Caco-2 (cell line): ENCODE results near the gene GSG1L2. TPM values are rescaled to one million over a fixed set of nuclear protein-coding genes. Genes with fewer than 3 reads are reported as not detected.
A peak's percentile ranks its signal among the peaks of the same experiment; 100 is the strongest.

Experiments
- BruUV-seq: library from RNA; stranded (reverse); fragments of 400-500 nt; replicated peaks from 2 replicates; lab custom pipeline; 2021; lab: Mats Ljungman, UMichigan
- CTCF ChIA-PET: fragments of 300-600 bp; sonication (Branson Sonifier 250); formaldehyde crosslinking; loops from one replicate; lab custom pipeline; 2022; ENCODE audit warnings: antibody characterized with exemption; lab: Charles Lee
- POLR2A ChIA-PET: fragments of 300-600 bp; sonication (Branson Sonifier 250); formaldehyde crosslinking; loops from one replicate; lab custom pipeline; 2022; ENCODE audit warnings: antibody characterized with exemption; lab: Charles Lee
- DNase-seq, 2 experiments: peaks; one replicate each; pipeline versions ENCODE4 v3.0.0 to v3.0.0-alpha.2; 2020 to 2022
- H3K27me3 ChIP-seq: replicated peaks from 2 replicates; pipeline ENCODE4 v1.6.0; 2011; ENCODE audit warnings: low read length; ENCODE audit not compliant: control insufficient read depth, insufficient read depth
- H3K36me3 ChIP-seq: 2 replicates; pipeline ENCODE4 v1.5.1; 2011; ENCODE audit warnings: low read length; ENCODE audit not compliant: control insufficient read depth, insufficient read depth
- H3K4me1 ChIP-seq: fragments of 250-450 bp; sonication (Bioruptor Pico); 2 replicates; pipeline ENCODE4 v1.5.1; 2020; ENCODE audit warnings: mild to moderate bottlenecking
- H3K4me3 ChIP-seq: 2 replicates; pipeline ENCODE4 v1.5.1; 2011; ENCODE audit warnings: low read depth, mild to moderate bottlenecking, control low read depth, low read length
- H3K9me3 ChIP-seq: fragments of 250-450 bp; sonication (Bioruptor Pico); 2 replicates; pipeline ENCODE4 v1.5.1; 2020; ENCODE audit warnings: mild to moderate bottlenecking, moderate library complexity
- H3K27ac Mint-ChIP-seq: one replicate; pipeline ENCODE4 v1.8.0; 2022; ENCODE audit warnings: mixed read lengths; ENCODE audit not compliant: unreplicated experiment
- H3K27me3 Mint-ChIP-seq: one replicate; pipeline ENCODE4 v1.8.0; 2022; ENCODE audit warnings: mixed read lengths; ENCODE audit not compliant: insufficient read depth, unreplicated experiment
- H3K36me3 Mint-ChIP-seq: one replicate; pipeline ENCODE4 v1.8.0; 2022; ENCODE audit warnings: mild to moderate bottlenecking, mixed read lengths; ENCODE audit not compliant: insufficient read depth, unreplicated experiment
- H3K4me1 Mint-ChIP-seq: one replicate; pipeline ENCODE4 v1.8.0; 2022; ENCODE audit warnings: low read depth, mixed read lengths; ENCODE audit not compliant: unreplicated experiment
- H3K4me3 Mint-ChIP-seq: one replicate; pipeline ENCODE4 v1.8.0; 2022; ENCODE audit warnings: mild to moderate bottlenecking, moderate library complexity, mixed read lengths; ENCODE audit not compliant: unreplicated experiment
- H3K9me3 Mint-ChIP-seq: one replicate; pipeline ENCODE4 v1.8.0; 2022; ENCODE audit warnings: mixed read lengths; ENCODE audit not compliant: unreplicated experiment
- intact Hi-C: fragments of 100-400 bp; cut with micrococcal nuclease; formaldehyde crosslinking; loops from one replicate; pipeline ENCODE4 v1.10.0; 2022; ENCODE audit not compliant: unreplicated experiment
- total RNA-seq: library from RNA; stranded (reverse); gene quantifications from 2 replicates; pipeline ENCODE4 v1.2.3, GENCODE V29; 2022
- TF ChIP-seq, protein P1 (sequence below), 2 experiments: fragments of 200-600 bp in 1 of 2; IDR thresholded peaks; 1 replicate in 1 of 2; 2 replicates in 1 of 2; pipeline versions ENCODE4 v1.5.1 to v1.8.0; 2011 to 2022; ENCODE audit warnings: antibody characterized with exemption in 1 of 2, control low read depth in 1 of 2, inconsistent platforms in 1 of 2, low read depth in 1 of 2, low read length in 1 of 2, mild to moderate bottlenecking in 1 of 2, moderate library complexity in 1 of 2; ENCODE audit not compliant: insufficient read depth in 1 of 2, severe bottlenecking in 1 of 2, unreplicated experiment in 1 of 2

GSG1L2 gene
- total RNA-seq, 1 experiment from 2014 or later = not detected

DNA sequence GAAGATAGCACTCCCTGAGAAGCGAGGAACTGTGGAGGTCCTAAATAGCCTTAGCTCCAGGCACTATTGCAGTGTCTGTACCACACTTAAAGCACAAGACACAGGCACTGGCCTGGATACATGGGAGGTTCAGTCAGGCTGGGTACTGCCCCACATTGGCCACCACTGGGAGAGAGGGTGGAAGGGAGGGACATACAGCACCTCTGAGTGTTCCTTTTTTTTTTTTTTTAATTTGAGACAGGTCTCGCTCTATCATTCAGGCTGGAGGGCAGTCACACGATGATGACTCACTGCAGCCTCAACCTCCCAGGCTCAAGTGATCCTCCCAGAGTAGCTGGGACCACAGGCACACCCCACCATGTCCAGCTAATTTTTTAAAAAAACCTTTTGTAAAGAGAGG, 1.4 kb downstream of the GSG1L2 start:
- Mint-ChIP-seq H3K36me3 (no peaks in the 10 kb centered on the region), H3K4me1 (peaks cover 6% of the 10 kb centered on the region), H3K27me3 (peaks cover 8% of the 10 kb centered on the region), H3K27ac (no peak overlapping the region), H3K4me3 (no peak overlapping the region), H3K9me3 (no peaks in the 10 kb centered on the region)
- CTCF ChIA-PET = no interaction called here
- no peaks in the 10 kb centered on the region for H3K4me1 ChIP-seq
- no peaks in the 10 kb centered on the region for H3K27me3 ChIP-seq
- TF ChIP-seq, protein P1, sequence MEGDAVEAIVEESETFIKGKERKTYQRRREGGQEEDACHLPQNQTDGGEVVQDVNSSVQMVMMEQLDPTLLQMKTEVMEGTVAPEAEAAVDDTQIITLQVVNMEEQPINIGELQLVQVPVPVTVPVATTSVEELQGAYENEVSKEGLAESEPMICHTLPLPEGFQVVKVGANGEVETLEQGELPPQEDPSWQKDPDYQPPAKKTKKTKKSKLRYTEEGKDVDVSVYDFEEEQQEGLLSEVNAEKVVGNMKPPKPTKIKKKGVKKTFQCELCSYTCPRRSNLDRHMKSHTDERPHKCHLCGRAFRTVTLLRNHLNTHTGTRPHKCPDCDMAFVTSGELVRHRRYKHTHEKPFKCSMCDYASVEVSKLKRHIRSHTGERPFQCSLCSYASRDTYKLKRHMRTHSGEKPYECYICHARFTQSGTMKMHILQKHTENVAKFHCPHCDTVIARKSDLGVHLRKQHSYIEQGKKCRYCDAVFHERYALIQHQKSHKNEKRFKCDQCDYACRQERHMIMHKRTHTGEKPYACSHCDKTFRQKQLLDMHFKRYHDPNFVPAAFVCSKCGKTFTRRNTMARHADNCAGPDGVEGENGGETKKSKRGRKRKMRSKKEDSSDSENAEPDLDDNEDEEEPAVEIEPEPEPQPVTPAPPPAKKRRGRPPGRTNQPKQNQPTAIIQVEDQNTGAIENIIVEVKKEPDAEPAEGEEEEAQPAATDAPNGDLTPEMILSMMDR (IDR thresholded peaks at IDR 0.05; ENCODE audit: insufficient read depth in 1 of 2, low read depth in 1 of 2, low read length in 1 of 2, severe bottlenecking in 1 of 2, unreplicated experiment in 1 of 2) = no peak
- H3K36me3 ChIP-seq = no peaks in the 10 kb centered on the region
- no peak overlapping the region for H3K4me3 ChIP-seq
- intact Hi-C loops = no loop called here
- no peak for DNase-seq
- no peaks in the 10 kb centered on the region for H3K9me3 ChIP-seq
- no TSS peak for BruUV-seq
- POLR2A ChIA-PET = no interaction called here

DNA sequence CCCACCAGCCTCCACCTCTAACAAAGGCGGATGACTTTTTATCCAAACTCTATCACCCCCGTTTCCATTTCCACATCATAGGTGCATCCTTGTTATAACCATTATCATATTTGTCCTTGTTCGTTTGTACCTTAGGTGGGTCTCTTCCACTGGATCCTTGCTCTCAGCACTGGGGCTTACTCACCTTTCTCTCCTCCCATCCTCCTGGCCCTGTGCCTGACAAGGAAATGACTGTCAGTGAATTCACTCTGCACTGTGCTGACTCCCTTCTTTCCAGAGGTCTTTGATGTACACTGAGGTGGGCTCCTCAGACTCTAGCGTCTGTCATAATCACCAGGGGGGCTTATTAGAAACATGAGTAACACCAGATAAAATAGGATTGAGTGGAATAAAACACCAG, 3.1 kb downstream of the GSG1L2 start:
- Mint-ChIP-seq H3K9me3 (no peaks in the 10 kb centered on the region), H3K4me1 (peaks cover 6% of the 10 kb centered on the region), H3K36me3 (no peaks in the 10 kb centered on the region), H3K27ac (no peak overlapping the region), H3K4me3 (no peak overlapping the region), H3K27me3 (peaks cover 8% of the 10 kb centered on the region)
- no TSS peak for BruUV-seq
- CTCF ChIA-PET = no interaction called here
- no peaks in the 10 kb centered on the region for H3K4me1 ChIP-seq
- TF ChIP-seq, protein P1 (IDR thresholded peaks at IDR 0.05; ENCODE audit: insufficient read depth in 1 of 2, low read depth in 1 of 2, low read length in 1 of 2, severe bottlenecking in 1 of 2, unreplicated experiment in 1 of 2) = no peak
- H3K36me3 ChIP-seq = no peaks in the 10 kb centered on the region
- DNase-seq = no peak
- H3K9me3 ChIP-seq = no peaks in the 10 kb centered on the region
- H3K4me3 ChIP-seq = no peak overlapping the region
- POLR2A ChIA-PET = no interaction called here
- no peaks in the 10 kb centered on the region for H3K27me3 ChIP-seq
- intact Hi-C loops = no loop called here

DNA sequence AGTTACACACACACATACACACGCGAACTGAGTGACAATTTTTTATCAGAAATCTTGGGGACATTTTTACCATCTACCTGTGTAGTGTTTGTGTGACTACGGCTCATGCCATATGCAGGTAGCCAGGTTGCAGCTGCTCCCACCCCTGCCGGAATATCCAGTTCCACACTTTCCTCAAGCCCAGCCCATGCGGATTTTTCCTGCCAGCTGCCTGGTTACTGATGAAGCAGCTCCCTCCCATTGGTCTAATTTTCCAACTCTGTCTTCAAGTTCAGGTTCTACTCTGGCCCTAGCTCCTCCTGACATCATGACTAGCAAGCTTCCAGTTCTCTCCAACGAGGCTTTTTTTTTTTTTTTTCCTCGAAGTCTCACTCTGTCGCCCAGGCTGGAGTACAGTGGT, 4.8 kb downstream of the GSG1L2 start:
- H3K36me3 ChIP-seq = no peaks in the 10 kb centered on the region
- intact Hi-C loops = no loop called here
- Mint-ChIP-seq H3K27ac (no peak overlapping the region), H3K27me3 (peaks cover 5% of the 10 kb centered on the region), H3K4me3 (no peak overlapping the region), H3K9me3 (no peaks in the 10 kb centered on the region), H3K4me1 (peaks cover 6% of the 10 kb centered on the region), H3K36me3 (no peaks in the 10 kb centered on the region)
- no TSS peak for BruUV-seq
- no peaks in the 10 kb centered on the region for H3K27me3 ChIP-seq
- no peaks in the 10 kb centered on the region for H3K4me1 ChIP-seq
- POLR2A ChIA-PET = no interaction called here
- TF ChIP-seq, protein P1 (IDR thresholded peaks at IDR 0.05; ENCODE audit: insufficient read depth in 1 of 2, low read depth in 1 of 2, low read length in 1 of 2, severe bottlenecking in 1 of 2, unreplicated experiment in 1 of 2) = no peak
- H3K9me3 ChIP-seq = no peaks in the 10 kb centered on the region
- DNase-seq = peak in 1 of 2 experiments; percentile 22
- no peak overlapping the region for H3K4me3 ChIP-seq
- CTCF ChIA-PET = interaction anchor here (0.6 kb wide), 1 partner anchor 957 kb away, joined by 3 read pairs; no protein-coding TSS in a partner anchor
